K562 (cell line): ENCODE data around the gene COX14. TPM values are rescaled to one million over a fixed set of nuclear protein-coding genes. Genes with fewer than 3 reads are reported as not detected.

ENCODE experiments used
- ARID4B ChIP-seq: sonication (generic); formaldehyde crosslinking; IDR thresholded peaks from 2 replicates; pipeline ENCODE4 v1.8.0; 2022; ENCODE audit warnings: mild to moderate bottlenecking, missing genetic modification reagents
- ETV6 ChIP-seq, 3 experiments: fragments of 150-350 bp in 1 of 3; sonication (generic) in 1 of 3; formaldehyde crosslinking in 1 of 3; IDR thresholded peaks; 2 replicates each; pipeline versions ENCODE4 v1.6.1 to v1.8.0; 2014 to 2022; ENCODE audit warnings: borderline replicate concordance in 2 of 3, low read depth in 2 of 3, antibody characterized with exemption in 1 of 3, low read length in 1 of 3, mild to moderate bottlenecking in 1 of 3, missing genetic modification reagents in 1 of 3
- FOXA3 ChIP-seq, 2 experiments: fragments of 450-650 bp in 1 of 2; sonication (generic) in 1 of 2; formaldehyde crosslinking; IDR thresholded peaks in 1 of 2; conservative IDR thresholded peaks in 1 of 2; 2 replicates each; pipeline versions ENCODE4 v1.4.0 to v1.8.0; 2020 to 2022; ENCODE audit warnings: mild to moderate bottlenecking in 2 of 2, missing genetic modification reagents in 1 of 2
- HMG20B ChIP-seq: fragments of 250-450 bp; sonication (Bioruptor Pico); IDR thresholded peaks from 2 replicates; pipeline ENCODE4 v1.5.0; 2021; ENCODE audit warnings: mild to moderate bottlenecking
- JUND ChIP-seq, 2 experiments: IDR thresholded peaks; 2 replicates in 1 of 2; 3 replicates in 1 of 2; pipeline ENCODE4 v1.6.1; 2011; ENCODE audit warnings: borderline replicate concordance in 2 of 2, low read depth in 2 of 2, low read length in 2 of 2, improper control_type of control experiment in 1 of 2, missing biosample characterization in 1 of 2, missing genetic modification characterization in 1 of 2, missing genetic modification reagents in 1 of 2
- MAX ChIP-seq: sonication (generic); formaldehyde crosslinking; IDR thresholded peaks from 2 replicates; pipeline ENCODE4 v1.9.0; 2022; ENCODE audit warnings: mild to moderate bottlenecking, missing genetic modification reagents
- NCOA6 ChIP-seq: fragments of 450-650 bp; IDR thresholded peaks from 2 replicates; pipeline ENCODE4 v1.6.1; 2017; ENCODE audit warnings: mild to moderate bottlenecking
- SPI1 ChIP-seq: IDR thresholded peaks from 2 replicates; pipeline ENCODE4 v1.6.1; 2011; ENCODE audit warnings: low read depth, low read length, control low read depth, borderline replicate concordance
- TEAD4 ChIP-seq, 2 experiments: sonication (generic) in 1 of 2; formaldehyde crosslinking in 1 of 2; IDR thresholded peaks; 2 replicates each; pipeline versions ENCODE4 v1.6.1 to v1.8.0; 2012 to 2022; ENCODE audit warnings: borderline replicate concordance in 1 of 2, inconsistent platforms in 1 of 2, low read length in 1 of 2, mild to moderate bottlenecking in 1 of 2, missing genetic modification reagents in 1 of 2
- TRIM28 ChIP-seq: fragments of 450-650 bp; IDR thresholded peaks from 2 replicates; pipeline ENCODE4 v1.6.1; 2017
- USF1 ChIP-seq: sonication (generic); formaldehyde crosslinking; IDR thresholded peaks from 2 replicates; pipeline ENCODE4 v1.9.0; 2022; ENCODE audit warnings: mild to moderate bottlenecking, missing genetic modification reagents
- WHSC1 ChIP-seq: IDR thresholded peaks from one replicate; pipeline ENCODE4 v1.6.1; 2012; ENCODE audit warnings: low read length, control low read depth, inconsistent platforms
- XRCC5 ChIP-seq: fragments of 200-400 bp; formaldehyde crosslinking; IDR thresholded peaks from 2 replicates; pipeline ENCODE4 v1.6.1; 2017; ENCODE audit warnings: low read depth, mild to moderate bottlenecking, low read length
- YBX1 ChIP-seq: fragments of 450-650 bp; IDR thresholded peaks from 2 replicates; pipeline ENCODE4 v1.7.1; 2016; ENCODE audit warnings: mild to moderate bottlenecking
- ZNF316 ChIP-seq: fragments of 450-650 bp; IDR thresholded peaks from 2 replicates; pipeline ENCODE4 v1.6.1; 2016
- ZNF740 ChIP-seq, 3 experiments: fragments of 200-800 bp in 1 of 3; sonication (Bioruptor generic) in 1 of 3; sonication (generic) in 1 of 3; formaldehyde crosslinking in 1 of 3; IDR thresholded peaks; 2 replicates each; pipeline versions ENCODE4 v1.6.1 to v1.8.0; 2016 to 2022; ENCODE audit warnings: mild to moderate bottlenecking in 2 of 3, missing compliant biosample characterization in 2 of 3, missing genetic modification characterization in 2 of 3, missing genetic modification reagents in 1 of 3
- polyA plus RNA-seq, 8 experiments: library from polyadenylated mRNA; depleted of rRNA in 4 of 8; stranded (reverse) in 5 of 8; unstranded in 3 of 8; fragments of >200 nt; fragmentation: Nextera tagmentation in 2 of 8; fragmentation: Illumina TruSeq in 1 of 8; extraction: Ambion mirVana in 2 of 8; extraction: Trizol in 1 of 8; gene quantifications; 2 replicates each; pipeline versions ENCODE4 v1.2.1 to v1.2.3, GENCODE V29; 2011 to 2014; ENCODE audit warnings: inconsistent platforms in 1 of 8, missing spikeins in 1 of 8
- total RNA-seq, 7 experiments: library from RNA; depleted of rRNA in 6 of 7; stranded (reverse); fragments of >200 nt in 6 of 7; fragmentation: Illumina TruSeq in 2 of 7; extraction: Trizol in 2 of 7; gene quantifications; 2 replicates each; pipeline versions ENCODE4 v1.2.1 to v1.2.3, GENCODE V29; 2011 to 2021; ENCODE audit warnings: low replicate concordance in 1 of 7

The COX14 gene
- total and polyA plus RNA-seq, 9 of the 15 experiments (the other 6 are each of a cell fraction or from before 2014, with no cell fraction given), result 44.4 to 269 (median 53.4) TPM

GRCh38 chr12:50070314-50071060 lies 41.5 kb upstream of the COX14 start (continued):
- peak; percentile 68; the same call in 1 of the 2 replicates for TF ChIP-seq XRCC5
- TF ChIP-seq ZNF740 (CRISPR knock-in tag; IDR thresholded peaks at IDR 0.05), result no peak
- no peak for TF ChIP-seq ZNF740 (tag; IDR thresholded peaks at IDR 0.05)
- no peak for TF ChIP-seq HMG20B (CRISPR knock-in tag)
- 0 out of 2 replicates have a peak, but pooled peaks have one; percentile 18 for TF ChIP-seq TRIM28
- no peak for TF ChIP-seq NCOA6
- peak; percentile 91 to 93 for TF ChIP-seq ETV6 (IDR thresholded peaks at IDR 0.05; ENCODE audit: borderline replicate concordance in 1 of 2, low read depth in 2 of 2, low read length in 1 of 2)
- no peak for TF ChIP-seq ETV6 (CRISPR knock-in tag; IDR thresholded peaks at IDR 0.05; ENCODE audit: borderline replicate concordance)
- TF ChIP-seq WHSC1, result no peak
- no peak; the same call in 1 of the 2 replicates for TF ChIP-seq TEAD4 (IDR thresholded peaks at IDR 0.05; ENCODE audit: low read length)
- TF ChIP-seq TEAD4 (CRISPR knock-in tag; IDR thresholded peaks at IDR 0.05; ENCODE audit: borderline replicate concordance), result 0 out of 2 replicates have a peak, but pooled peaks have one; percentile 59
- no peak for TF ChIP-seq ZNF316
- peak; percentile 35; the same call in 1 of the 2 replicates for TF ChIP-seq JUND (IDR thresholded peaks at IDR 0.05; ENCODE audit: borderline replicate concordance, low read depth, low read length)
- TF ChIP-seq JUND (tag; IDR thresholded peaks at IDR 0.05; ENCODE audit: borderline replicate concordance, low read depth, low read length), result peak; percentile 36; the same call in 1 of the 3 replicates
- peak in 1 of 2 experiments; percentile 53; a peak in 1 of 4 replicates for TF ChIP-seq FOXA3 (CRISPR knock-in tag; conservative IDR thresholded peaks at IDR 0.05 in 1 of 2, IDR thresholded peaks at IDR 0.05 in 1 of 2)
- TF ChIP-seq ARID4B (CRISPR knock-in tag), result peak; percentile 27; the same call in 1 of the 2 replicates
- peak; percentile 39; the same call in 1 of the 2 replicates for TF ChIP-seq SPI1
- TF ChIP-seq YBX1, result no peak
- peak; percentile 50; the same call in 1 of the 2 replicates for TF ChIP-seq MAX
- TF ChIP-seq USF1, result peak; percentile 38; the same call in 1 of the 2 replicates
